PC-9 (cell line): Measurements from ENCODE around the gene DNAH6.

Experiments used
- EZH2 ChIP-seq: fragments of 200-600 bp; sonication (generic); IDR thresholded peaks from 2 replicates; pipeline ENCODE4 v1.8.0; 2017; ENCODE audit warnings: antibody characterized with exemption, low read depth
- TF ChIP-seq, protein P1 (sequence below): fragments of 200-600 bp; sonication (generic); conservative IDR thresholded peaks from 2 replicates; pipeline ENCODE4 v1.6.1; 2017; ENCODE audit warnings: mixed run types, antibody characterized with exemption, mild to moderate bottlenecking, moderate library complexity

DNA sequence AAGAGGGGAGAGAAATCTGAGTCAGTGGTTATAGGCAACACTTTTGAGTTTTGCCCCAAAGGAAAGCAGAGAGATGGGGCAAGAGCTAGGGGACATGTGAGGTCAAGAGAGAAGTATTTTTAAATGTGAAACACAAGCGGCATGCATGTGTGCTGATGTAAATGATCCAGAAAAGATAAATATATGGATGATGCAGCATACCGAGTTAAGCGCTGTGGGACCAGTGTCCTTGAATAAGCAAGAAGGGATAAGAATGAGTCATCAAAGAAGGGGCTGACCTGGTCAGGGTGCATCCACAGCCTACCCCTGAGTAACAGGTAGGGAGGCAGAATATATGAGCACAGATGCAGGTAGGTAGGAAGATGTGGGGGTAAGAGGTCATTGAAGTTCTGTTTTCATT, 183.7 kb downstream of the DNAH6 start:
- TF ChIP-seq, protein P1, sequence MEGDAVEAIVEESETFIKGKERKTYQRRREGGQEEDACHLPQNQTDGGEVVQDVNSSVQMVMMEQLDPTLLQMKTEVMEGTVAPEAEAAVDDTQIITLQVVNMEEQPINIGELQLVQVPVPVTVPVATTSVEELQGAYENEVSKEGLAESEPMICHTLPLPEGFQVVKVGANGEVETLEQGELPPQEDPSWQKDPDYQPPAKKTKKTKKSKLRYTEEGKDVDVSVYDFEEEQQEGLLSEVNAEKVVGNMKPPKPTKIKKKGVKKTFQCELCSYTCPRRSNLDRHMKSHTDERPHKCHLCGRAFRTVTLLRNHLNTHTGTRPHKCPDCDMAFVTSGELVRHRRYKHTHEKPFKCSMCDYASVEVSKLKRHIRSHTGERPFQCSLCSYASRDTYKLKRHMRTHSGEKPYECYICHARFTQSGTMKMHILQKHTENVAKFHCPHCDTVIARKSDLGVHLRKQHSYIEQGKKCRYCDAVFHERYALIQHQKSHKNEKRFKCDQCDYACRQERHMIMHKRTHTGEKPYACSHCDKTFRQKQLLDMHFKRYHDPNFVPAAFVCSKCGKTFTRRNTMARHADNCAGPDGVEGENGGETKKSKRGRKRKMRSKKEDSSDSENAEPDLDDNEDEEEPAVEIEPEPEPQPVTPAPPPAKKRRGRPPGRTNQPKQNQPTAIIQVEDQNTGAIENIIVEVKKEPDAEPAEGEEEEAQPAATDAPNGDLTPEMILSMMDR = no peak
- no peak for TF ChIP-seq EZH2
